ENCODE data around the gene FES. TPM values are rescaled to one million over a fixed set of nuclear protein-coding genes. Genes with fewer than 3 reads are reported as not detected.
"Not testable (repeated sequence)": the region's sequence is repeated elsewhere in the genome, so short reads cannot be mapped to it uniquely, and the experiment has no call there.

FES gene
- total RNA-seq, 1 donor from 2014 or later, result 3.7 TPM

GRCh38 chr15:90905306-90906180 is 21.2 kb downstream of the FES start:
- FAIRE-seq (no peak), DNase-seq (ENCODE audit: low spot score in 2 of 2) (no peak)

- no peak for DNase-seq (ENCODE audit: low spot score in 2 of 2)
- FAIRE-seq, result no peak
Measured at GRCh38 chr15:90906181-90906849, 22.0 kb downstream of the FES start.

GRCh38 chr15:90907051-90907660 is 22.9 kb downstream of the FES start:
- DNase-seq (ENCODE audit: low spot score in 2 of 2) (no peak), FAIRE-seq (no peak)

GRCh38 chr15:90907838-90908507 is 23.7 kb downstream of the FES start:
- no peak for FAIRE-seq
- no peak for DNase-seq (ENCODE audit: low spot score in 2 of 2)

DNA sequence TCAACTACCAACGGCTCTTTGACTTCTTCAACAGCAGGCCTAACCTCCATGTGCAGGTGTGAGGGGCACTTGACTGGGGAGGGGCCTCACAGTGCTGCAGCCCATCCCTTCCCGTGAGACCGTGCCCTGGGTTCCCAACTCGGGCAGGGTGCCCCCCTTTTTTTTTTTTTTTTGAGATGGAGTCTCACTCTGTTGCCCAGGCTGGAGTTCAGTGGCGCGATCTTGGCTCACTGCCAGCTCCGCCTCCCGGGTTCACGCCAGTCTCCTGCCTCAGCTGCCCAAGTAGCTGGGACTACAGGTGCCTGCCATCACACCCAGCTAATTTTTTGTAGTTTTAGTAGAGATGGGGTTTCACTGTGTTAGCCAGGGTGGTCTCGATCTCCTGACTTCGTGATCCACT is 25.1 kb downstream of the FES start:
- not testable (repeated sequence) for FAIRE-seq; DNase-seq (ENCODE audit: low spot score in 2 of 2)

DNA sequence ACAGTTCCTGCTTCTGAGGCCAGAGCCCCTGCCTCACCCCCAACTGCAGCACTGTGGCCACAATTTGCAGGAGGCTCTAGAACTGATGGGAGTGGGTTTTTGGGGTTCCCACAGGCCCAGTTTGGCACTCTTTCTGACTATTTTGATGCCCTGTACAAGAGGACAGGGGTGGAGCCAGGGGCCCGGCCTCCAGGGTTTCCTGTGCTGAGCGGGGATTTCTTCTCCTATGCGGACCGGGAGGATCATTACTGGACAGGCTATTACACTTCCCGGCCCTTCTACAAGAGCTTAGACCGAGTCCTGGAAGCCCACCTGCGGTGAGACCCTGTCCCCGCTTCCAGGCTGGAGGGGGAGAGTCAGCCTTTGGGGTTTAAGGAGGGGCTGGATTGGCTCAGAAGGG is 25.7 kb downstream of the FES start:
- FAIRE-seq (no peak), DNase-seq (ENCODE audit: low spot score in 2 of 2) (no peak)

- DNase-seq (ENCODE audit: low spot score in 2 of 2), result no peak
- FAIRE-seq, result no peak
Measured at GRCh38 chr15:90910441-90911301, 26.4 kb downstream of the FES start.

- FAIRE-seq (no peak), DNase-seq (ENCODE audit: low spot score in 2 of 2) (no peak)
Measured at GRCh38 chr15:90911302-90911623, 27.0 kb downstream of the FES start.

DNA sequence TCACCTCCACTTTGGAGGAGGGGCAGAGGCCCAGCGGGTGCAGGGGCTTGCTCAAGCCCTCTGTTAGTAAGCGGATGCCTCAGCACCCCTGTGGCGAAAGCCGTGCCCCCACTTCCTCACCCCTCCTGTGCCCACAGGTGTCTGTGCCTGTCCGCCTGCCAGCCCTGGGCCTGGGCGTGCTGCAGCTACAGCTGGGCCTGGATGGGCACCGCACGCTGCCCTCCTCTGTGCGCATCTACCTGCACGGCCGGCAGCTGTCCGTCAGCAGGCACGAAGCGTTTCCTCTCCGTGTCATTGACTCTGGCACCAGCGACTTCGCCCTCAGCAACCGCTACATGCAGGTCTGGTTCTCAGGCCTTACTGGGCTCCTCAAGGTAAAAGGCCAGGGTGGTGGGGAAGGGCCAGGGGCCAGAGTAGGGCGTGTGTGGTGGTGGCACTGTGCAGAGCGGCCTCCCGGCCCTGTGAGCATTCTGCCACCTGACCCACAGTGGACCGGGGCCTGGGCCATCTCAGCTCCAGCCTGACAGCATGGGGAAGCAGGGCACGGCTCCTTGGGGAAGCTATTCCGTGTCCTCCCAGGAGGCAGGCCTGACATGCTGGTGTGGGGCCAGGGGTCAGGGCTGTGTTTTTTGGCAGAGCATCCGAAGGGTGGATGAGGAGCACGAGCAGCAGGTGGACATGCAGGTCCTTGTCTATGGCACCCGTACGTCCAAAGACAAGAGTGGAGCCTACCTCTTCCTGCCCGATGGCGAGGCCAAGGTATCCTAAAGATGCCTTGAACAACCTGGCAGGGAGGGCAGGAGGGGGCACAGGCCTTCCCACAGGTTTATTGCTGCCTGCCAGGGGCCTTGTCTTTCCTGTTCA is 27.8 kb downstream of the FES start:
- no peak for FAIRE-seq
- DNase-seq (ENCODE audit: low spot score in 2 of 2), result no peak

DNA sequence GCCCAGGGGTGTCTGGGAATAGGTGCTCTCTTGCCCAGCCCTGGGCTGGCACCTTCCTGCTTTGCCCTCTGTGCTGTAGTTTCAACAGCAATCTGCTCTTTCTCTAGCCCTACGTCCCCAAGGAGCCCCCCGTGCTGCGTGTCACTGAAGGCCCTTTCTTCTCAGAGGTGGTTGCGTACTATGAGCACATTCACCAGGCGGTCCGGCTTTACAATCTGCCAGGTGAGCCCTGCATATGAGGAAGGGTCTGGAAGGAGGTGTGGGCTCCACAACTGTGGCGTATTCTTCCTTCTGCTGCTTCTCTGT is 28.4 kb downstream of the FES start:
- no peak for FAIRE-seq
- no peak for DNase-seq (ENCODE audit: low spot score in 2 of 2)

DNA sequence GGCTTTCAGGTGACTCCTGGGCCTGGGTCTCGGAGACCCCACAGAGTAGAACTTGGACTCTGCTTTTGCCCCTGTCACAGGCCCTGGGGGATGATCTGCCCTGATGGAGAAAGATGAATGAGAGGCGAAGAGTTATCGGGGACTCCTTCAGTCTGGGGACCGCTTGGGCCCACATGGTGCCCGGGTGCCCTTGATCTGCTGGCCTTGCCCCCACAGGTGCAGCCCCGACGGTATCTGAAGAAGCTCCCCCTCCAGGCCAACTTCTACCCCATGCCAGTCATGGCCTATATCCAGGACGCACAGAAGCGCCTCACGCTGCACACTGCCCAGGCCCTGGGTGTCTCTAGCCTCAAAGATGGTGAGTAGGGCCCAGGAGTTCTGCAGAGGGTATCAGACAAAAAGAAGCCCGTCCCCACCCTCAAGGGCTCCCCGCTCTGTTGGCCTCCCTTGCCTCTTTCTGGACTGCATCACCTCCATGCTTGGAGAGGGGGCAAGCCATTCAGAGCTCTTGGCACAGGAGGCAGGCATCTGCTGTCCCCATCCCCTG is 29.2 kb downstream of the FES start:
- DNase-seq (ENCODE audit: low spot score in 2 of 2) (no peak), FAIRE-seq (no peak)

DNA sequence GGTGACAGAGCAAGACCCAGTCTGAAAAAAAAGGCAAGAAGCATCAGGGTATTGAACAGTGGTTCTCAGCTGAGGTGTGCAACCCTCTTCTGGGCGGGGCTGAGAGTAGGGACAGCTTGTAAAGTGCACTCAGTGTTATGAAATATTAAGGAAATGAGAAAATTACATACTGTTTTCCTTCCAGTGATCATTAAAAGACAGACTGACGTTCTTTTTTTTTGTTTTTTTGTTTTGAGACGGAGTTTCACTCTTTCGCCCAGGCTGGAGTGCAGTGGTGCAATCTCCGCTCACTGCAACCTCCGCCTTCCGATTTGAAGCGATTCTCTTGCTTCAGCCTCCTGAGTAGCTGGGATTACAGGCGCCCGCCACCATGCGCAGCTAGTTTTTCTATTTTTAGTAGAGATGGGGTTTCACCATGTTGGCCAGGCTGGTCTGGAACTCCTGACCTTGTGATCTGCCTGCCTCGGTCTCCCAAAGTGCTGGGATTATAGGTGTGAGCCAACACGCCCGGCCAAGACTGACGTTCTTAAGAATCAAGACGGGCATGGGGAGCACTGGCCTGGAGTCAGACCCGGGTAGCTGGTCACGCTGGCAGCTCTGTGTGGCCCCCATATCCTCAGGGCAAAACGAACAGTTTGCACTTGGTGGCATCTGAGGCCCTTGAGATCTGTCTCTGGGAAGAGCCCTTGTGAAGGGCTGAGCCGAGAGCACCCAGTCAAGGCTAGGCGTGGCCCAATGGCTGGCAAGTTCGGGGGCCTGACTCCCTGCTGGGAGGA is 30.2 kb downstream of the FES start:
- FAIRE-seq, result no peak

DNA sequence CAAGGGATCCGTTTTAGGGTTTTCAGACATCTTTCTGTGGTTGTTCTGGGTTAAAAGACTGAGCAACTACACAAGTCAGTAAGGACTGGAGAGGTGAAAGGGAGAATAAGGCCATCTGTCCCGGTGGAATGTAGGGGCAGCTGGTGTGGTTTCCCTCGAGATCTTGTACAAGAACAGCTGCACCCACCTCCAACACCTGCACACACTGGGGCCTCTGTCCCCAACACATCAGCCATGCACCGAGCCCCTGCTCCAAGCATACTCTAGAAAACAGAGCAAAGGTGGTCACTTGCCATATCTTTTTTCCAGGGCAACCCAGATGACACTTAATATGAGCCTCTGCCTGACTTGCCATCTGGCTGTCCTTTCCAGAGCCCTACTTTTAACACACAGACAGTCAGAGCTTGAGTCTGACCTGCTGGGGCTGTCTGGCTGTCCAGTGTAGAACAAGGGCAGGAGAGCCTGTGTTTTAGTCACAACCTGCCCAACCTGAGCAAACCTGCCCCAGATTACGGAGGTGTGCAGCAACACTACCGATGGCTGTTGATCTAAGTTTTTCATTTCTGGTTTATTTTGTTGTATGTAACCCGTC is 31.0 kb downstream of the FES start:
- DNase-seq (ENCODE audit: low spot score in 2 of 2), result no peak
- no peak for FAIRE-seq

More for the DNA sequence above, 30.2 kb downstream of the FES start:
- DNase-seq (ENCODE audit: low spot score in 2 of 2), result no peak

DNA sequence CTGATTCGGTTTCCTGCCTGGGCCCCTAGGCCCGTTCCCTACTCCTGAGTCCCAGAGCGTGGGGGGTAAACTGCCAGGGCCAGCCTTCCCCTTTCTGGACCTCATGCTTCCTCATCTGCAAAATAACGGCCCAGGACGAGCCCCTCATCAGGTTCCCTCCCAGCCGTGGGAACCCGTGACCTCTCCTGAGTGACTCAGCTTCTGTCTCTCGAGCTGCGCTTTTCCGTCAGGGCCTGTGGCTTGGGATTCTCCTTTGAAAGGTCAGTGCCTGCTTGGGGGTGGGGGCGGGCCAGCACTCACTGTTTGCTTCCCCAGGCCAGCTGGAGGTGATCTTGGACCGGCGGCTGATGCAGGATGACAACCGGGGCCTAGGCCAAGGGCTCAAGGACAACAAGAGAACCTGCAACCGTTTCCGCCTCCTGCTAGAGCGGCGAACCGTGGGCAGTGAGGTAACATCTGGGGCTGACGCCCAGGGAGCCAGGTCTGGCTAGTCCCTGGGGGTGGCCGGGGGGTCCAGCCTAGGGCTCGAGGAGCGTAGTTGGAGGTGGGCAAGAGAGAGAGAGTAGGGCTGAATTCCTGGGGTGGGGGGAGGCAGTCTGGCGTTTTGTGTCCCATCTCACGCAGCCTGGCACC is 31.6 kb downstream of the FES start:
- no peak for FAIRE-seq
- DNase-seq (ENCODE audit: low spot score in 2 of 2), result no peak

- FAIRE-seq, result no peak
- no peak for DNase-seq (ENCODE audit: low spot score in 2 of 2)
Measured at GRCh38 chr15:90916461-90916860, 32.2 kb downstream of the FES start.

- no peak for FAIRE-seq
- DNase-seq (ENCODE audit: low spot score in 2 of 2), result no peak
Measured at GRCh38 chr15:90917569-90917968, 33.3 kb downstream of the FES start.

DNA sequence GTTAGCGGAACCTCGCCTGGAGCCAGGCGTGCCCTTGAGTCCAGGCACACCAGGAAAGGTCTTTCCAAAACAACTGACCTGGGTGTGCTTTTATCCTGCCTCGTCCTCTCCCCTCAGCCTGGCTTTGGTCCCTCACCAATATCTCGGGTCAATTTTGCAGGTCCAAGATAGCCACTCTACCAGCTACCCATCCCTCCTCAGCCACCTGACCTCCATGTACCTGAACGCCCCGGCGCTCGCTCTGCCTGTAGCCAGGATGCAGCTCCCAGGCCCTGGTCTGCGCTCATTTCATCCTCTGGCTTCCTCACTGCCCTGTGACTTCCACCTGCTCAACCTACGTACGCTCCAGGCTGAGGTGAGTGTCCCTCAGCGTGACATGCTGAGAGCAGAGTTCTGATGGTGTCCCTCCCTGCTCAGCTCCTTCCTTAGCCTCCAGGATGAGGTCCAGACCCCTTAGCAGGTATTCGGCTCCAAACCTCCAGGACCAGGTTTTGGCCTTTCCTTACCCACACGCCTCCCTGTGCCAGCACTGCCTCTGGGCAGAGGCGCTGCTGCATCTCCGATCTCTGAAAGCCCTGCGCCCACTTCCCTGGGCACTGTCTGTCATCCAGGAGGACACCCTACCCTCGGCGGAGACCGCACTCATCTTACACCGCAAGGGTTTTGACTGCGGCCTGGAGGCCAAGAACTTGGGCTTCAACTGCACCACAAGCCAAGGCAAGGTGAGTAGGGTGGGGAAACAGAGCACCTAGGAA is 33.9 kb downstream of the FES start:
- FAIRE-seq (no peak), DNase-seq (ENCODE audit: low spot score in 2 of 2) (no peak)
